Fibroblast of villous mesenchyme (primary cell): ENCODE measurements around the gene TBC1D5. TPM values are rescaled to one million over a fixed set of nuclear protein-coding genes. Genes with fewer than 3 reads are reported as not detected.

Experiments
- DNase-seq: peaks from one replicate; pipeline ENCODE4 v3.0.0-alpha.2; 2010; ENCODE audit warnings: low read depth
- H3K4me3 ChIP-seq: 2 replicates; pipeline ENCODE4 v1.5.1; 2011; ENCODE audit warnings: low read depth, mild to moderate bottlenecking, low read length
- CTCF ChIP-seq: IDR thresholded peaks from 2 replicates; pipeline ENCODE4 v1.5.1; 2012; ENCODE audit warnings: low read depth, mild to moderate bottlenecking, low read length; ENCODE audit not compliant: insufficient read depth
- total RNA-seq: library from RNA; depleted of rRNA; stranded (reverse); fragments of >200 nt; gene quantifications from 2 replicates; pipeline ENCODE4 v1.2.3, GENCODE V29; 2012

Gene TBC1D5
- total RNA-seq, 1 donor = 107 TPM

DNA sequence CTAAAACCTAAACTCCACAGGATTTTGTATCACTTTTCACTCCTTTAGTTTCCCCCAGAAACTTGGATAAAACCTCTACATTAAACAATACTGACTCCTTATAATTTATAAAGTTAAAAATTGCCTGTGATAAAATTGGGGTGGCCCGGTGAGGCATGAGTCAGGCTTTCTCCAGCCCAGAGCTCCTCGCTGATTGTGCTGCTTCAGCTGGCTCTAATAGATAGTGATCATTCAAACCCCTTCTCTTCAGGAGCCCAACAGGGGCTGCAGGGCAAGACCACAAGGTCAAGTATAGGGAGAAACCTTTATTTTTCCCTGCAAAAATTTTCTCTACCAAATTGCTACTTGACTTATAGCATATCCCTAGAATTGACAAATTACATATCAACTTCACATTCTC lies 549.4 kb downstream of the TBC1D5 start:
- no peak overlapping the region for H3K4me3 ChIP-seq
- no peak for DNase-seq
- TF ChIP-seq CTCF = no peak

GRCh38 chr3:17190353-17191078 lies 551.9 kb downstream of the TBC1D5 start:
- no peak for TF ChIP-seq CTCF
- no peak for DNase-seq
- no peak overlapping the region for H3K4me3 ChIP-seq

DNA sequence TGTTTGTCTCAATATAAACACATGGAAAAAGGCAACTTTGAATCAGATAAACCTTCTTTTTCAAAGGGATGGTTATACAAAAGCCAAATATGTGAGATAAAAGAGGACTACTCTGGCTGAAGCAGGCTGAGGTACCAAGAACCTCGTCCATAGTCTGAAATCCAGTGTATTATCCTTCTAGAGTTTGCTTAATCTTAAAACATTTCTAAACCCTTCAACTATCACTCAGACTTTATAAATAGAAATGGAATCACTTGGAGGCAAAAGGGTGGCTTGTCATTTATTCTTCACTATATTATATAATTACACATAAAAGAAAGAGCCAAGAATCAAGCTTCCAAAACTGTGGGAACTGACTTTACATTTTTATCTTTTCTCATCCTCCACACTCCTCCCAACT lies 554.1 kb downstream of the TBC1D5 start:
- no peak for DNase-seq
- no peak for TF ChIP-seq CTCF
- no peak overlapping the region for H3K4me3 ChIP-seq

DNA sequence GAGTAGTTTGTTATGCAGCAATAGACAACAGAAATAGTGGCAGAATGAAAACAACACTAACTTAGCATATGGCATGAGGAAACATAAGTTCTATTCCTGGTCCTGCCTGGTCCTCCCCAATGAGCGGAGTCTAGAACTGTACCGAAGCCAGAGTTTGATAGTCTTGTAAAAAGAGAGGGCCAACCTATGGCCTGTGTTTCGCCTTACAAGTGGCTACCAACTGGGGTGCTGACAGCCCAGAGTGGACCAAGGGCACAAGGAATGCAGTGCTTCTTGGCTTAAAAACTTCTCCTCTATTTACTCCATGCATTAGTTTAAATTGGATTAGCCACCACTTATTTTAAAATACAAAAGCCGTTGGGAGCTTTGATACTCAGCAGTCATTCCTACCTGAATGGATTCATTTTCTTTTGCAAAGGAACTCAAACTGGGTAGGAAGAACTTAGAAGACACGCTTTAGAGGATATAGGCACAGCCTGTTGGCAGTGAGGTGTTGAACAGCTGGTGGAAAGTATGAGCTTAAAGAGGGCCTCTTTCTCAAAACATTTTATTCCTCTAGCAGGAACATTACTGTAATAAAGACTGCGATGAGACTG lies 554.7 kb downstream of the TBC1D5 start:
- no peak for DNase-seq
- no peak for TF ChIP-seq CTCF
- no peak overlapping the region for H3K4me3 ChIP-seq

- no peak for TF ChIP-seq CTCF
- DNase-seq = peak; percentile 39
- no peak overlapping the region for H3K4me3 ChIP-seq
These were observed 558.4 kb downstream of the TBC1D5 start for GRCh38 chr3:17183951-17184550.

DNA sequence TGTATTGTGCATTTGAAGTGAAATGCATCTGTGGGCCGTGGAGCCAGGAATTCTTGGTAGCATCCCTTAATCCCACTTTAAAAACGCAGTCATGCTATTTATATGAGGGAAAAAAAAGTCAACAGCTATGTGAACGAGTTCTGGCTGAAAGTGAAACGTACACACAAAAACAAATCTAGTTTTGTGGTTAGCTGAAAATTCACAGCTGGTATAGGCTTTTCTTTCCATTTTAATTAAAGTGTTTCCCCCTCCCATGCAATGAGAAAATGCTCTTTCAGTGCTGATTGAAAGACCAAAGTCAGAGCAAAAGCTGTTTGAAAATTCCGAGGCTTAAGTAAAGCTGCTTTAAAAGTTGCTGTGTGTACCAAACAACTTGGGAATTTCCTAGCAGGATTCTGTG lies 560.3 kb downstream of the TBC1D5 start:
- no peak for TF ChIP-seq CTCF
- peak; percentile 60 for DNase-seq
- no peak overlapping the region for H3K4me3 ChIP-seq
